Measurements from ENCODE around the gene IRX2.

The IRX2 gene

DNA sequence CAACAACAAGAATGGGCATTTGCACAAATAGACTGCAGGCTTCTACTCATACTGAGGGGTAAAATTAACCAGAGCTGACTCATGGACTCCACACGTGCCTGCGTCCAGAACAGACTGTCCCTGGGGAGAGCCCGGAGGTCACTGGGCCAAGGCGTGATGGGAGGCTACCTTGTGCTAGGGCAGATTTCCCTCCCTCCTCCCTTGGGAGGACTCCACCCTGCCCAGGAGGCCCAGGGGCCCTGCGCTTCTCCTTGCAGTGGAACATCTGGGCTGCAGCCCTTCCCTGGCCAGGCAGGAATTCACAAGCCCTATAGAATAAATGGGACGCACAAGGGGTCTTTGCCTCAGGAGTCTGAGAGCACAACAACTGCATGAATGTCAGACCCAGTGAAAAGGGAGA lies 35.6 kb downstream of the IRX2 start:
- Histone ChIP-seq H3K9me3 (replicated peaks; ENCODE audit: insufficient read depth, low read length) (no peaks in the 10 kb centered on the region), H3K27ac (ENCODE audit: low read length) (no peak overlapping the region), H3K27me3 (replicated peaks; ENCODE audit: insufficient read depth, low read length) (no peaks in the 10 kb centered on the region), H3K79me2 (ENCODE audit: low read length) (no peaks in the 10 kb centered on the region), H3K4me2 (ENCODE audit: low read depth, low read length) (no peak overlapping the region), H3K9ac (ENCODE audit: low read length) (no peak overlapping the region), H3K4me1 (ENCODE audit: low read length) (no peaks in the 10 kb centered on the region), H3K9me2 (replicated peaks; ENCODE audit: insufficient read depth, low read length) (no peaks in the 10 kb centered on the region), H3K36me3 (replicated peaks; ENCODE audit: insufficient read depth, low read length) (no peaks in the 10 kb centered on the region), H4K20me1 (ENCODE audit: insufficient read depth, low read length) (no peaks in the 10 kb centered on the region), H2AFZ (ENCODE audit: low read length) (no peak overlapping the region), H3K4me3 (ENCODE audit: low read length) (no peak overlapping the region), H3F3A (ENCODE audit: insufficient read depth, low read length) (no peaks in the 10 kb centered on the region)
- no peak for DNase-seq
- TF ChIP-seq EZH2phosphoT487 (IDR thresholded peaks at IDR 0.05; ENCODE audit: low read length) (no peak), EZH2 (optimal IDR thresholded peaks at IDR 0.05; ENCODE audit: low read depth, low read length) (no peak)
- TF ChIP-seq, protein P1, sequence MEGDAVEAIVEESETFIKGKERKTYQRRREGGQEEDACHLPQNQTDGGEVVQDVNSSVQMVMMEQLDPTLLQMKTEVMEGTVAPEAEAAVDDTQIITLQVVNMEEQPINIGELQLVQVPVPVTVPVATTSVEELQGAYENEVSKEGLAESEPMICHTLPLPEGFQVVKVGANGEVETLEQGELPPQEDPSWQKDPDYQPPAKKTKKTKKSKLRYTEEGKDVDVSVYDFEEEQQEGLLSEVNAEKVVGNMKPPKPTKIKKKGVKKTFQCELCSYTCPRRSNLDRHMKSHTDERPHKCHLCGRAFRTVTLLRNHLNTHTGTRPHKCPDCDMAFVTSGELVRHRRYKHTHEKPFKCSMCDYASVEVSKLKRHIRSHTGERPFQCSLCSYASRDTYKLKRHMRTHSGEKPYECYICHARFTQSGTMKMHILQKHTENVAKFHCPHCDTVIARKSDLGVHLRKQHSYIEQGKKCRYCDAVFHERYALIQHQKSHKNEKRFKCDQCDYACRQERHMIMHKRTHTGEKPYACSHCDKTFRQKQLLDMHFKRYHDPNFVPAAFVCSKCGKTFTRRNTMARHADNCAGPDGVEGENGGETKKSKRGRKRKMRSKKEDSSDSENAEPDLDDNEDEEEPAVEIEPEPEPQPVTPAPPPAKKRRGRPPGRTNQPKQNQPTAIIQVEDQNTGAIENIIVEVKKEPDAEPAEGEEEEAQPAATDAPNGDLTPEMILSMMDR (IDR thresholded peaks at IDR 0.05; ENCODE audit: low read length), result no peak

DNA sequence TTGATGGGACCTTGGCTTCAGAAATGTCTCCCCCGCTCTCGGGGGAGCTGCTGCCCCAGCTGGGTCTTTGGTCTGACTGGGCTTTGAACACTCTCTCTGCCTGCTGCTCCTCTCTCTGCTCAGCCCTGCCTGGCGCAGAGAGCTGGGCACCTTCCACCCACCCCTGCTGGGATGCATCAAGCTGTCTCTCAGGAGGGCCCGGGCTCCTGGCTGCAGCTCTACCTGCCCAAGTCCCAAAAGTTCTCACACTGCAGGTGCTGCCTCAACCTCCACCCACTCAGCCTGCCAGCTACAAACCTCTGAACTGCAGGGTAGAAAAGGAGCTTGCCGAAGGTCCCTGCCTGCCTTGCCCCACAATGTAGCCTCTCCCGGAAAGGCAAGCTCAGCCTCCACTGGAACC lies 36.7 kb downstream of the IRX2 start:
- Histone ChIP-seq H3K9ac (ENCODE audit: low read length) (no peak overlapping the region), H3K9me3 (replicated peaks; ENCODE audit: insufficient read depth, low read length) (no peaks in the 10 kb centered on the region), H3K27me3 (replicated peaks; ENCODE audit: insufficient read depth, low read length) (no peaks in the 10 kb centered on the region), H3K4me3 (ENCODE audit: low read length) (no peak overlapping the region), H3K4me1 (ENCODE audit: low read length) (no peaks in the 10 kb centered on the region), H2AFZ (ENCODE audit: low read length) (no peak overlapping the region), H3K9me2 (replicated peaks; ENCODE audit: insufficient read depth, low read length) (no peaks in the 10 kb centered on the region), H4K20me1 (ENCODE audit: insufficient read depth, low read length) (no peaks in the 10 kb centered on the region), H3K27ac (ENCODE audit: low read length) (no peak overlapping the region), H3F3A (ENCODE audit: insufficient read depth, low read length) (no peaks in the 10 kb centered on the region), H3K36me3 (replicated peaks; ENCODE audit: insufficient read depth, low read length) (no peaks in the 10 kb centered on the region), H3K79me2 (ENCODE audit: low read length) (no peaks in the 10 kb centered on the region), H3K4me2 (ENCODE audit: low read depth, low read length) (no peak overlapping the region)
- TF ChIP-seq EZH2phosphoT487 (IDR thresholded peaks at IDR 0.05; ENCODE audit: low read length) (no peak), EZH2 (optimal IDR thresholded peaks at IDR 0.05; ENCODE audit: low read depth, low read length) (no peak)
- TF ChIP-seq, protein P1 (IDR thresholded peaks at IDR 0.05; ENCODE audit: low read length), result no peak
- DNase-seq, result no peak

DNA sequence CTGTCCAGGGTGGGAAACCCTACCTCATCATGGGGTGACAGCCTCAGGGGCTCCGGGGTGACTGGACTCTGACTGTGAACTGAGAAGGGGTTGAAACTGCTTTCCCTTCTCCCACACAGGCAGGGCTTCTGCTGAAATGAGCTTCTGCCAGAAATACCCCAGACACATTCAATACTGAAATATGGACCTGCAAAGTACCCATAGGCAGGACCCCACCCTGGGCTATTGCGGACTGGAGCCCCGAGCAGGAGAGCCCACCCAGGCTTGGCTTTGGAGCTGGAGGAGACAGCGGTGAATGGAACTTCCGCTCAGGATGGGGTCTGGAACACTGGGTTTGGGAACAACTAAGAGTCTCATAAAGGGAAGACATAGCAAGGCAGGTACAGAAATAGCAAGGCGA lies 37.5 kb downstream of the IRX2 start:
- H3K4me3 ChIP-seq (ENCODE audit: low read length), result no peak overlapping the region
- H3K9ac ChIP-seq (ENCODE audit: low read length), result no peak overlapping the region
- H3K79me2 ChIP-seq (ENCODE audit: low read length), result no peaks in the 10 kb centered on the region
- TF ChIP-seq EZH2 (optimal IDR thresholded peaks at IDR 0.05; ENCODE audit: low read depth, low read length), result no peak
- TF ChIP-seq EZH2phosphoT487 (IDR thresholded peaks at IDR 0.05; ENCODE audit: low read length), result no peak
- TF ChIP-seq, protein P1 (IDR thresholded peaks at IDR 0.05; ENCODE audit: low read length), result no peak
- H4K20me1 ChIP-seq (ENCODE audit: insufficient read depth, low read length), result no peaks in the 10 kb centered on the region
- H3K4me1 ChIP-seq (ENCODE audit: low read length), result no peaks in the 10 kb centered on the region
- no peak overlapping the region for H2AFZ ChIP-seq (ENCODE audit: low read length)
- no peaks in the 10 kb centered on the region for H3K36me3 ChIP-seq (replicated peaks; ENCODE audit: insufficient read depth, low read length)
- H3K4me2 ChIP-seq (ENCODE audit: low read depth, low read length), result no peak overlapping the region
- H3K27ac ChIP-seq (ENCODE audit: low read length), result no peak overlapping the region
- no peaks in the 10 kb centered on the region for H3F3A ChIP-seq (ENCODE audit: insufficient read depth, low read length)
- H3K27me3 ChIP-seq (replicated peaks; ENCODE audit: insufficient read depth, low read length), result no peaks in the 10 kb centered on the region
- H3K9me2 ChIP-seq (replicated peaks; ENCODE audit: insufficient read depth, low read length), result no peaks in the 10 kb centered on the region
- DNase-seq, result no peak
- no peaks in the 10 kb centered on the region for H3K9me3 ChIP-seq (replicated peaks; ENCODE audit: insufficient read depth, low read length)
